HepG2 (cell line): Measurements from ENCODE around the gene KLHL18. TPM values are rescaled to one million over a fixed set of nuclear protein-coding genes. Genes with fewer than 3 reads are reported as not detected.

Experiments used
- HNF1B ChIP-seq: sonication (generic); formaldehyde crosslinking; IDR thresholded peaks from 2 replicates; pipeline ENCODE4 v1.5.1; 2020; ENCODE audit warnings: mild to moderate bottlenecking, moderate library complexity, missing genetic modification reagents
- HNRNPUL1 ChIP-seq: fragments of 200-400 bp; formaldehyde crosslinking; IDR thresholded peaks from 2 replicates; pipeline ENCODE4 v1.6.1; 2017; ENCODE audit warnings: low read depth, mild to moderate bottlenecking, low read length, moderate library complexity
- KLF13 ChIP-seq: sonication (generic); formaldehyde crosslinking; IDR thresholded peaks from 2 replicates; pipeline ENCODE4 v1.4.0; 2020; ENCODE audit warnings: mild to moderate bottlenecking, missing genetic modification reagents
- MYC ChIP-seq: sonication (generic); formaldehyde crosslinking; IDR thresholded peaks from 2 replicates; pipeline ENCODE4 v1.9.0; 2021; ENCODE audit warnings: missing genetic modification reagents, borderline replicate concordance
- SKI ChIP-seq: fragments of 450-650 bp; IDR thresholded peaks from one replicate; pipeline ENCODE4 v1.6.1; 2018; ENCODE audit warnings: mild to moderate bottlenecking; ENCODE audit not compliant: partially characterized antibody
- STAT5B ChIP-seq: sonication (generic); formaldehyde crosslinking; IDR thresholded peaks from 2 replicates; pipeline ENCODE4 v1.4.0; 2020; ENCODE audit warnings: missing genetic modification reagents
- TIGD3 ChIP-seq: sonication (generic); formaldehyde crosslinking; IDR thresholded peaks from 2 replicates; pipeline ENCODE4 v1.5.1; 2020; ENCODE audit warnings: mild to moderate bottlenecking, missing genetic modification reagents, borderline replicate concordance
- ZBTB3 ChIP-seq: sonication (generic); formaldehyde crosslinking; IDR thresholded peaks from 2 replicates; pipeline ENCODE4 v1.4.0; 2020; ENCODE audit warnings: low read depth, mild to moderate bottlenecking, moderate library complexity, missing genetic modification reagents, borderline replicate concordance
- ZMYM4 ChIP-seq: sonication (generic); formaldehyde crosslinking; IDR thresholded peaks from 2 replicates; pipeline ENCODE4 v1.8.1; 2023; ENCODE audit warnings: mild to moderate bottlenecking, missing genetic modification reagents
- ZNF180 ChIP-seq: sonication (generic); formaldehyde crosslinking; IDR thresholded peaks from 2 replicates; pipeline ENCODE4 v1.4.0; 2020; ENCODE audit warnings: low read depth, missing genetic modification reagents, borderline replicate concordance
- ZNF280D ChIP-seq: sonication (generic); formaldehyde crosslinking; IDR thresholded peaks from 2 replicates; pipeline ENCODE4 v1.5.1; 2020; ENCODE audit warnings: mild to moderate bottlenecking, missing genetic modification reagents
- ZNF333 ChIP-seq: sonication (generic); formaldehyde crosslinking; IDR thresholded peaks from 2 replicates; pipeline ENCODE4 v1.4.0; 2020; ENCODE audit warnings: mild to moderate bottlenecking, missing genetic modification reagents, borderline replicate concordance
- ZNF513 ChIP-seq: sonication (generic); formaldehyde crosslinking; conservative IDR thresholded peaks from 2 replicates; pipeline ENCODE4 v1.5.0; 2020; ENCODE audit warnings: missing genetic modification reagents
- ZNF530 ChIP-seq: sonication (generic); formaldehyde crosslinking; IDR thresholded peaks from 2 replicates; pipeline ENCODE4 v1.5.0; 2020; ENCODE audit warnings: low read depth, mild to moderate bottlenecking, missing genetic modification reagents
- ZNF674 ChIP-seq: sonication (generic); formaldehyde crosslinking; IDR thresholded peaks from 2 replicates; pipeline ENCODE4 v1.5.0; 2020; ENCODE audit warnings: low read depth, mild to moderate bottlenecking, missing genetic modification reagents
- ZXDC ChIP-seq: sonication (generic); formaldehyde crosslinking; IDR thresholded peaks from 2 replicates; pipeline ENCODE4 v1.5.0; 2020; ENCODE audit warnings: mild to moderate bottlenecking, missing genetic modification reagents
- polyA plus RNA-seq, 8 experiments: library from polyadenylated mRNA; depleted of rRNA in 3 of 8; stranded (reverse) in 7 of 8; unstranded in 1 of 8; fragments of >200 nt; fragmentation: Illumina TruSeq in 4 of 8; extraction: Trizol in 4 of 8; gene quantifications; 2 replicates each; pipeline versions ENCODE4 v1.2.1 to v1.2.3, GENCODE V29; 2011 to 2016; ENCODE audit warnings: low read depth in 4 of 8, missing spikeins in 1 of 8, mixed read lengths in 1 of 8; ENCODE audit not compliant: insufficient read depth in 1 of 8
- total RNA-seq, 5 experiments: library from RNA; depleted of rRNA; stranded (reverse); fragments of >200 nt; fragmentation: Illumina TruSeq; extraction: Trizol; gene quantifications; 2 replicates each; pipeline ENCODE4 v1.2.3, GENCODE V29; 2016; ENCODE audit warnings: low read depth in 1 of 5

Gene KLHL18
- total and polyA plus RNA-seq, 2 of the 13 experiments (the other 11 are each of a cell fraction or from before 2014, with no cell fraction given): 17.5 to 18.8 TPM

- TF ChIP-seq ZXDC (CRISPR knock-in tag) (0 out of 2 replicates have a peak, but pooled peaks have one; percentile 31), ZNF333 (CRISPR knock-in tag) (peak; percentile 39; the same call in 1 of the 2 replicates), ZNF530 (CRISPR knock-in tag) (no peak), ZMYM4 (peak; percentile 89), ZNF674 (CRISPR knock-in tag) (no peak), ZBTB3 (CRISPR knock-in tag) (peak; percentile 56; the same call in 1 of the 2 replicates), ZNF180 (no peak), ZNF280D (peak; percentile 58; the same call in 1 of the 2 replicates), MYC (CRISPR knock-in tag) (peak; percentile 71; the same call in 1 of the 2 replicates), SKI (peak; percentile 91), STAT5B (CRISPR knock-in tag) (no peak), HNF1B (CRISPR knock-in tag) (peak; percentile 96), TIGD3 (CRISPR knock-in tag) (no peak), KLF13 (CRISPR knock-in tag) (no peak), HNRNPUL1 (no peak), ZNF513 (CRISPR knock-in tag) (no peak)
Observed at GRCh38 chr3:47282424-47283192, at the start of gene KLHL18, which contains the start of gene KIF9 (continued).
